Stomach (tissue), 9 donors: ENCODE results near the gene ALG13. TPM values are rescaled to one million over a fixed set of nuclear protein-coding genes. Genes with fewer than 3 reads are reported as not detected.

Experiments
- DNase-seq, 2 donors: peaks; one replicate each; pipeline versions ENCODE4 v3.0.0 to v3.0.0-alpha.2; 2013 to 2019
- H3K27ac ChIP-seq, 5 donors: fragments of 200-600 bp in 4 of 5; sonication (generic) in 4 of 5; one replicate each; pipeline ENCODE4 v1.5.1; 2013 to 2019; ENCODE audit warnings: mild to moderate bottlenecking in 1 of 5, moderate library complexity in 1 of 5
- H3K27me3 ChIP-seq, 3 donors: fragments of 200-600 bp; sonication (generic); one replicate each; pipeline ENCODE4 v1.5.1; 2017 to 2019; ENCODE audit warnings: mixed run types in 1 of 3
- H3K36me3 ChIP-seq, 4 donors: fragments of 200-600 bp; sonication (generic); 1 replicate in 3 of 4; 2 replicates in 1 of 4; pipeline ENCODE4 v1.5.1; 2016 to 2019
- H3K4me1 ChIP-seq, 4 donors: fragments of 200-600 bp; sonication (generic); one replicate each; pipeline ENCODE4 v1.5.1; 2016 to 2019
- H3K4me3 ChIP-seq, 4 donors: fragments of 200-600 bp; sonication (generic) in 3 of 4; one replicate each; pipeline ENCODE4 v1.5.1; 2016 to 2019; ENCODE audit warnings: mild to moderate bottlenecking in 1 of 4
- H3K9me3 ChIP-seq, 4 donors: fragments of 200-600 bp; sonication (generic); one replicate each; pipeline ENCODE4 v1.5.1; 2016 to 2019
- EP300 ChIP-seq: sonication (generic); formaldehyde crosslinking; IDR thresholded peaks from one replicate; pipeline ENCODE4 v1.6.1; 2017; ENCODE audit warnings: antibody characterized with exemption
- POLR2A ChIP-seq, 4 donors: fragments of 450-650 bp; IDR thresholded peaks; one replicate each; pipeline ENCODE4 v1.6.1; 2016; ENCODE audit warnings: antibody characterized with exemption in 4 of 4, control low read depth in 2 of 4, mild to moderate bottlenecking in 1 of 4, moderate library complexity in 1 of 4
- POLR2AphosphoS5 ChIP-seq, 3 donors: sonication (generic); formaldehyde crosslinking; IDR thresholded peaks; one replicate each; pipeline ENCODE4 v1.6.1; 2016; ENCODE audit warnings: antibody characterized with exemption in 3 of 3
- WGBS, 5 donors: extraction: QIAGEN DNeasy Blood & Tissue Kit in 3 of 5; methylation state at CpG; one replicate each; pipeline versions ENCODE4 v1.1.5 to v1.1.7; 2013 to 2018; 5-methylcytosine and 5-hydroxymethylcytosine counted together
- intact Hi-C: fragments of 100-400 bp; cut with DNase I; formaldehyde crosslinking; loops from one replicate; pipeline ENCODE4 v1.15.1; 2023; ENCODE audit warnings: low total_unique reads
- polyA plus RNA-seq, 3 donors: library from polyadenylated mRNA; stranded (reverse); fragments of 200-250 nt; gene quantifications; one replicate each; pipeline ENCODE4 v1.2.3, GENCODE V29; 2013
- total RNA-seq, 5 donors: library from RNA; depleted of rRNA; stranded (reverse); fragments of >200 nt; gene quantifications; one replicate each; pipeline versions ENCODE4 v1.1.0 to v1.2.3, GENCODE V29; 2014 to 2016
- TF ChIP-seq, protein P1 (sequence below), 7 experiments: fragments of 450-650 bp in 4 of 7; fragments of 200-600 bp in 3 of 7; sonication (generic) in 3 of 7; IDR thresholded peaks; one replicate each; pipeline ENCODE4 v1.5.1; 2016 to 2019; ENCODE audit warnings: antibody characterized with exemption in 7 of 7, control low read depth in 2 of 7, mild to moderate bottlenecking in 1 of 7
- donor health status: healthy with polysubstance abuse.
- donor health status: Bipolar disorder and iron deficiency.
- donor health status: healthy.

The ALG13 gene
- total and polyA plus RNA-seq, 8 donors: 27.8 to 176 (median 62.4) TPM

GRCh38 chrX:111687305-111687704, 6.3 kb downstream of the ALG13 start:
- H3K27ac ChIP-seq: no peak overlapping the region
- WGBS, 5 donors: 94 to 100% (median 96%) methylated on average over 2 of the region's 2 CpGs
- TF ChIP-seq, protein P1, sequence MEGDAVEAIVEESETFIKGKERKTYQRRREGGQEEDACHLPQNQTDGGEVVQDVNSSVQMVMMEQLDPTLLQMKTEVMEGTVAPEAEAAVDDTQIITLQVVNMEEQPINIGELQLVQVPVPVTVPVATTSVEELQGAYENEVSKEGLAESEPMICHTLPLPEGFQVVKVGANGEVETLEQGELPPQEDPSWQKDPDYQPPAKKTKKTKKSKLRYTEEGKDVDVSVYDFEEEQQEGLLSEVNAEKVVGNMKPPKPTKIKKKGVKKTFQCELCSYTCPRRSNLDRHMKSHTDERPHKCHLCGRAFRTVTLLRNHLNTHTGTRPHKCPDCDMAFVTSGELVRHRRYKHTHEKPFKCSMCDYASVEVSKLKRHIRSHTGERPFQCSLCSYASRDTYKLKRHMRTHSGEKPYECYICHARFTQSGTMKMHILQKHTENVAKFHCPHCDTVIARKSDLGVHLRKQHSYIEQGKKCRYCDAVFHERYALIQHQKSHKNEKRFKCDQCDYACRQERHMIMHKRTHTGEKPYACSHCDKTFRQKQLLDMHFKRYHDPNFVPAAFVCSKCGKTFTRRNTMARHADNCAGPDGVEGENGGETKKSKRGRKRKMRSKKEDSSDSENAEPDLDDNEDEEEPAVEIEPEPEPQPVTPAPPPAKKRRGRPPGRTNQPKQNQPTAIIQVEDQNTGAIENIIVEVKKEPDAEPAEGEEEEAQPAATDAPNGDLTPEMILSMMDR (IDR thresholded peaks at IDR 0.05): no peak
- no peak for TF ChIP-seq POLR2A (IDR thresholded peaks at IDR 0.05)
- TF ChIP-seq POLR2AphosphoS5 (IDR thresholded peaks at IDR 0.05): no peak
- TF ChIP-seq EP300: no peak
- no peak overlapping the region for H3K4me3 ChIP-seq
- intact Hi-C loops: no loop called here
- no peaks in the 10 kb centered on the region for H3K27me3 ChIP-seq
- no peaks in the 10 kb centered on the region for H3K9me3 ChIP-seq
- no peak for DNase-seq
- H3K36me3 ChIP-seq: peaks cover 5 to 44% (median 37%) of the 10 kb centered on the region in 4 donors
- H3K4me1 ChIP-seq: peaks cover 0 to 32% (median 0%) of the 10 kb centered on the region in 4 donors

- H3K36me3 ChIP-seq: peaks cover 0 to 25% (median 16%) of the 10 kb centered on the region in 4 donors
- H3K4me1 ChIP-seq: no peaks in the 10 kb centered on the region
- no peaks in the 10 kb centered on the region for H3K9me3 ChIP-seq
- H3K27ac ChIP-seq: no peak overlapping the region
- intact Hi-C loops: no loop called here
- 81 to 93% (median 86%) methylated on average over 7 of the region's 7 CpGs for WGBS, 5 donors
- no peak for TF ChIP-seq EP300
- no peak for TF ChIP-seq POLR2A (IDR thresholded peaks at IDR 0.05)
- TF ChIP-seq, protein P1 (IDR thresholded peaks at IDR 0.05): no peak
- TF ChIP-seq POLR2AphosphoS5 (IDR thresholded peaks at IDR 0.05): no peak
- H3K4me3 ChIP-seq: no peak overlapping the region
- H3K27me3 ChIP-seq: no peaks in the 10 kb centered on the region
- DNase-seq: no peak
Observed at GRCh38 chrX:111695297-111695880, 14.4 kb downstream of the ALG13 start.

DNA sequence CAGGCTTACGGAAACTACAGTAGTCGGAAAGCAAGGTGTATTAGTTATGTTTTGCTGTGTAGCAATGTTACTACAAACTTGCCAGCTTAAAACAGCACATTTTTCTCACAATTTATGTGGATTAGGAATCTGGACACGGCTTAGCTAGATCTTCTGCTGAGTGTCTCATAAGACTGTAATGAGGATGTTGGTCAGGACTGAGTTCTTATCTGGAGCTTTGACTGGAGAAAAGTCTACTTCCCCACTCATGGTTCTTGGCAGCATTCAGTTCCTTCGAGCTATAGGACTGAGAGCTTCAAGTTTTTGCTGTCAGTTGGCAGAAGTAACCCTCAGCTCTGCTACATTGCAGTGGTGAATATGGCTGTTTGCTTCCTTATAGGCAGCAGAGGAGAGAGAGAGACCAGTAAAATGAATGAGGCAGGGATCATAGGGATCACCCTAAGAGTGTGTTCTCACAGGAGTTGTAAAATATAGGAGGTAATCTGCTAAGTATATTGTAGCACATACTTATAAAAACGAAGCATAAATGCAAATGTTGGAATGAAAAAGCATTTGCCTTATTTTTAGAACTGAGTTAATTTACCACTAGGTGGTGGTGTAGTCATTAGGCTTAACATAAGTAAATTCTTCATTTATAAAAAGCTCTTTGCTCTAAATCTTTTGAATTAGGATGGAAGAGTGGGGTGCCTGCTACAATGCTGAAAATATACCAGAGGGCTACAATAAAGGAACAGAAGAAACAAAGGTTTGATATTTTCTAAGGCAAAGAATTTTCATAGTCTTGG, 38.6 kb downstream of the ALG13 start:
- DNase-seq: peak in 1 of 2 donors; percentile 9
- intact Hi-C loops: no loop called here
- H3K36me3 ChIP-seq: peaks cover 0 to 10% (median 5%) of the 10 kb centered on the region in 4 donors
- no peaks in the 10 kb centered on the region for H3K4me1 ChIP-seq
- H3K4me3 ChIP-seq: no peak overlapping the region
- no peak overlapping the region for H3K27ac ChIP-seq
- no peaks in the 10 kb centered on the region for H3K9me3 ChIP-seq
- no peaks in the 10 kb centered on the region for H3K27me3 ChIP-seq
- TF ChIP-seq, protein P1 (IDR thresholded peaks at IDR 0.05): peak in 2 of 7 experiments; percentile 7 to 9
- no peak for TF ChIP-seq POLR2A (IDR thresholded peaks at IDR 0.05)
- WGBS, 5 donors: 52 to 67% (median 61%) methylated on average over 5 of the region's 5 CpGs

DNA sequence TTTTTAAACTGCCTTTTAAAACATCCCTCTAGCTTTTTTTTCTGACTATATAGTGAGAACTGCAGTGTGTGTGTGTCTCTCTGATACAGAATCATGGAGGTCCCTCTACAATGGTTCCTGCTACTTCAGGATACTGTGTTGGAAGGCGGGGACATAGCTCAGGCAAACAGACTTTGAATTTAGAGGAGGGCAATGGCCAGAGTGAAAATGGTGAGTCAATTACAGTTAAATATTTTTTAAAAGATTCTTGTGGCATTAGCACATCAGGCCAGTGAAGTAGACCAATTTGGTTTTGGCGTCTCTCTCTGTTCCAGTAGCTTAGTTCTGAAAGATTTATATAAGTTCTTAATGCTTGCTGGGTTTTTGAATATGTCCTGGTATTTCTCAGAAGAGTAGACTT, 47.1 kb downstream of the ALG13 start:
- Histone ChIP-seq H3K4me3 (no peak overlapping the region), H3K36me3 (peaks cover 0 to 39% (median 25%) of the 10 kb centered on the region in 4 donors), H3K9me3 (no peaks in the 10 kb centered on the region), H3K27me3 (no peaks in the 10 kb centered on the region), H3K4me1 (no peaks in the 10 kb centered on the region), H3K27ac (no peak overlapping the region)
- DNase-seq: peak in 1 of 2 donors; percentile 1
- no peak for TF ChIP-seq POLR2A (IDR thresholded peaks at IDR 0.05)
- no peak for TF ChIP-seq EP300
- TF ChIP-seq, protein P1 (IDR thresholded peaks at IDR 0.05): no peak
- TF ChIP-seq POLR2AphosphoS5 (IDR thresholded peaks at IDR 0.05): no peak
- intact Hi-C loops: no loop called here
- 78 to 97% (median 87%) methylated on average over 2 of the region's 2 CpGs for WGBS, 5 donors
